ENCODE data around the gene APOA1.

The APOA1 gene

DNA sequence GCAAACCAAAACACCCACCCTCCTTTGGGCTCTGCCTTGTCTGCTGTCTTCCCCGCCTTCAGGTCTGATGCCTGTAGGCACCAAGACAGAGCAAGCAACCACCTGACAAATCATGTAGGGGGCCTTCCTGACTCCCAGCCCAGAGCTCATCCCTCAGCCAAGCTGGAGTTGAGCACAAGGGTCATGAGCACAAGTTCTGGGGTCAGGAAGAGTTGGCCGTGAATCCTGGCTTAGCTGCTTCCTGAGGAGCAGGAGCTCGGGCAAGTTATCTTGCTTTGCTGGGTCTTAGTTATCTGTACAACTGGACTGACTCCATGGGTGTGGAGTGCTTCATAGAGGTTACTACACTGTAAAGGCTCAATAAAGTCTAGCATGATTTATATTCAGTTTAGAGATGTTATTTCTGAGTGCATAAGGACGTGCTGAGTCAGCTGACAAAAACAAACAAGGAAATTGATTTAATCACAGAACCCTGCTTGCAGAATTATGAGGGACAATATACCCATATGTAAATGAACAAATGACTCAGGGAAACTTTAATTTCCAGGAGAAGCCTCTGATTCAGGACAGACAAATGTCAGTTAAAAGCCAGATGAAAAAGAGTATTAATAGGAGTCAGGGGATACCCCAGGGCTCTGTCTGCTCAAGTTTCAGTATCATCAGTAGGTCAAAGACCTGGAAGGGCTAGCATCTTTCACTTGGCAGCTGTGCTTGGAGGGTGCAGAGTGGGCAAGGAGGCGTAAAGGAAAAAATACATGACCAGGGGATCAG is 15.0 kb upstream of the APOA1 start:
- H3K4me3 ChIP-seq (ENCODE audit: low read depth, low read length): no peak overlapping the region

DNA sequence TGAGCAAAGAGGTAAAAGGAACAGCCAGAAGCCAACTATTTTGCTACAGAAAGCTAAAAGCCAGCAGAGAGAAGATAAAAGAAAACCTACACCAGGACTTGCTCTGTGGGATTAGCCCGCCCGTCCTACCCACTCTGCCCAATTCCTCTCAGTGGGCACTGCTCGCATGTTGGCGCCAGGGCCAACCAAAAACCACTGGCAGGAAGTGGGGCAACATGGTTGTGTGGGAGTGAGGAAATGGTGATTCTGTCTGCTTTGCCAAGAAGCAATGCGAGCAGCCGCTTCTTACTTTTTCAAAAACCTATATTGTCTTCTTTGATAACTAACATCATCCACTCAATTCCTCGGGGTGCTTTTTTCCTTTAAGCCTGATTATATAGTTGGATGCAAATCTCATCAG is 14.2 kb upstream of the APOA1 start:
- TF ChIP-seq, protein P1, sequence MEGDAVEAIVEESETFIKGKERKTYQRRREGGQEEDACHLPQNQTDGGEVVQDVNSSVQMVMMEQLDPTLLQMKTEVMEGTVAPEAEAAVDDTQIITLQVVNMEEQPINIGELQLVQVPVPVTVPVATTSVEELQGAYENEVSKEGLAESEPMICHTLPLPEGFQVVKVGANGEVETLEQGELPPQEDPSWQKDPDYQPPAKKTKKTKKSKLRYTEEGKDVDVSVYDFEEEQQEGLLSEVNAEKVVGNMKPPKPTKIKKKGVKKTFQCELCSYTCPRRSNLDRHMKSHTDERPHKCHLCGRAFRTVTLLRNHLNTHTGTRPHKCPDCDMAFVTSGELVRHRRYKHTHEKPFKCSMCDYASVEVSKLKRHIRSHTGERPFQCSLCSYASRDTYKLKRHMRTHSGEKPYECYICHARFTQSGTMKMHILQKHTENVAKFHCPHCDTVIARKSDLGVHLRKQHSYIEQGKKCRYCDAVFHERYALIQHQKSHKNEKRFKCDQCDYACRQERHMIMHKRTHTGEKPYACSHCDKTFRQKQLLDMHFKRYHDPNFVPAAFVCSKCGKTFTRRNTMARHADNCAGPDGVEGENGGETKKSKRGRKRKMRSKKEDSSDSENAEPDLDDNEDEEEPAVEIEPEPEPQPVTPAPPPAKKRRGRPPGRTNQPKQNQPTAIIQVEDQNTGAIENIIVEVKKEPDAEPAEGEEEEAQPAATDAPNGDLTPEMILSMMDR (IDR thresholded peaks at IDR 0.05; ENCODE audit: low read depth, low read length): no peak
- no peak overlapping the region for H3K4me3 ChIP-seq (ENCODE audit: low read depth, low read length)

More for the DNA sequence above, 15.0 kb upstream of the APOA1 start:
- TF ChIP-seq, protein P1 (IDR thresholded peaks at IDR 0.05; ENCODE audit: low read depth, low read length): no peak

GRCh38 chr11:116849486-116849885 is 12.1 kb upstream of the APOA1 start:
- H3K4me3 ChIP-seq (ENCODE audit: low read depth, low read length): no peak overlapping the region
- TF ChIP-seq, protein P1 (IDR thresholded peaks at IDR 0.05; ENCODE audit: low read depth, low read length): no peak

GRCh38 chr11:116849060-116849459 is 11.6 kb upstream of the APOA1 start:
- TF ChIP-seq, protein P1 (IDR thresholded peaks at IDR 0.05; ENCODE audit: low read depth, low read length): no peak
- no peak overlapping the region for H3K4me3 ChIP-seq (ENCODE audit: low read depth, low read length)

DNA sequence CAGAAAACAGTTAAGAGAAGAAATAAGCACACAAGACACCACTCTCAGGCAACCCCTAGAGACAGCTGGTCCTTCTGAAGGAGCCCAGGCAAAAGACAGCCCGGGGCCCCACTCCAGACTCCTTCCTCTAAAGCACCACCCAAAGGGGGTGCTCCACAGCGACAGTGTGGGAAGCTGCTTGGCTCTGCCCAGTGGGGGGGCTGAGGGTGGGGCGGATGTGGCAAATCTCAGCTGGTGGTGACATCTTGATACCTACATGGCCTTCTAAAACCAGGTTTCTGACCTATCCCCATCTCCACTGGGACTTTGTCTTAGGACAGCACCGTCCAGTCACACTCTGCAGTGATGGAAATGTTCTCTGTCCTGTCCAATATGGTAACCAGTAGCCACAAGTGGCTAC is 10.2 kb upstream of the APOA1 start:
- TF ChIP-seq, protein P1 (IDR thresholded peaks at IDR 0.05; ENCODE audit: low read depth, low read length): no peak
- no peak overlapping the region for H3K4me3 ChIP-seq (ENCODE audit: low read depth, low read length)

DNA sequence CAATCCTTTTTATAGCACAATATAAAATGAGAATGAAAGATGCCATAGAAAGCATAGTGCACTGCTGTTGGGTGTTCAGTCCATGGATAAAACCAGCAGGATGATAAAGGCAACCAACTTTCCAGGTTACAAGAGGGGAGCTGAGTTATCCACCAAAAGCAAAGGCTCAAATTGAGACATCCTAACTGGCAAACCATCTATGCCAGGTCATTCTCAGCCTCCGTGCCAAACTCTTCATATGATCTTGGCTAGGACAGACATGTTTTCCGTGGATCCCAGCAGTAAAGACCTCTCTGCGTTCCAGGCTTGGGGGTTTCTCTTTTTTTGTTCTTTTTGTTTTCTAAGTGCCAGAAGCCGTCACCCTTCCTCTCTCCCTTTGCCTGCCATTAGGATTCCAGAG is 7.3 kb upstream of the APOA1 start:
- TF ChIP-seq, protein P1 (IDR thresholded peaks at IDR 0.05; ENCODE audit: low read depth, low read length): no peak
- H3K4me3 ChIP-seq (ENCODE audit: low read depth, low read length): no peak overlapping the region

DNA sequence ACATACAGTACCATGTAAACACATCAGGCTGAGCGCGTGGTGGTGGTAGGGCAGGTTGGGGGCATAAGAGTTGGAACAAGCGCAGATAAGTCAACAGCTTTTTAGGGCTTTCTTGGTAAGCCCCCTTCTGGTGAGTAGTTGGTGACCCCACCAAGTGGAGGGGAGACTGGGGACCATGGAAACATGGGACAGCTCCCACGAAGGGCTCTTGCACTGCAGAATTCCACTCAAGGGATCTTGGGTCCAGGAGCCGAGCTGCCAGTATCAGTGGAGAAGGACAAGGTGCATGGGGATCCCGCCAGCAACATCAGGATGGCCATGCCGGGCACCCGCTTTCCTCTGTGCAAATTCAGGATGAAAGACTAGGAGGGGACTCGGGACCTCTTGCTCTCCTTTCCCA is 6.2 kb upstream of the APOA1 start:
- no peak overlapping the region for H3K4me3 ChIP-seq (ENCODE audit: low read depth, low read length)
- TF ChIP-seq, protein P1 (IDR thresholded peaks at IDR 0.05; ENCODE audit: low read depth, low read length): no peak
